IPS-18c (cell line): ENCODE data around the gene CENPU.

Source experiments
- H3K4me3 ChIP-seq: 2 replicates; pipeline ENCODE4 v1.7.0; 2013; ENCODE audit warnings: low read depth, mild to moderate bottlenecking, low read length, moderate library complexity; ENCODE audit not compliant: insufficient read depth
- H3K9me3 ChIP-seq: one replicate; pipeline ENCODE4 v1.6.1; 2013; ENCODE audit warnings: mild to moderate bottlenecking, low read length, moderate library complexity; ENCODE audit not compliant: control insufficient read depth, insufficient read depth

Gene CENPU

DNA sequence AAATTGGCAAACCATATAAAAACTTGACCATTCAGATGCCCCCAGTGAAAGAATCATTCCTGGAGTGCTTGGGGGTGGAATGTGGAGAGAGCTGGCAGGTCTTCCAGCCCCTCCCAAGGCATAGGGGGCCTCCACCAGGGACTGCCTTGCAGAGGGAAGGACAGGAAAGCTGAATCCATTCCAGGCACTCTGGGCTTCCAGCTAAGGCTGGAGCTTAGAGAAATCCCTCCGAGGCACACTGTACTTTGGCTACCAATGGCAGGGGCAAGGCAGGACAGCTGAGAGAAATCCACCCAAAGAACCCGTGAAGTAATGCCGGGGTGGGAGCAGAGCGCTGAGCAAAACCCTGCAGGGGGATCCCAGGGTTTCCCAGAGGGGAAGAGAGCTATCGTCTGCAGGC, 4.0 kb downstream of the CENPU start:
- Histone ChIP-seq H3K9me3 (no peaks in the 10 kb centered on the region), H3K4me3 (no peak overlapping the region)

DNA sequence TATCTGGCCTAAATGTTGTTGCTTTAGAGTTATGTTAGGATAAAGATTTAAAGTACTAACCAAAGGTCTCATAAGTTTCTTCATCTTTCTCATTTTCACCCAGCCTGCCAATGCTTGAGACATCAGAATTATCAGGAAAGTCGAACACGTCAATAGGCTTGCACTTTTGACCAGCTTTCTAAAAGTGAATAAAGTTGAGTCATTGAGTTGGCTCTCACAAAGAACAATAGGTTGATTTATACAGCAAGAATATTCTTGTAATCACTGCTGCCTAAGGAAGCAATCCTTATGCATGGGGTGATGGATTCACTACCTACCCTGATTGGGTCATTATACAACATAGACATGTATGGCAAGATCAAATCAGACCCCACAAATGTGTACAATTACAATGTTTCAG, 5.0 kb downstream of the CENPU start:
- H3K9me3 ChIP-seq, result no peaks in the 10 kb centered on the region

DNA sequence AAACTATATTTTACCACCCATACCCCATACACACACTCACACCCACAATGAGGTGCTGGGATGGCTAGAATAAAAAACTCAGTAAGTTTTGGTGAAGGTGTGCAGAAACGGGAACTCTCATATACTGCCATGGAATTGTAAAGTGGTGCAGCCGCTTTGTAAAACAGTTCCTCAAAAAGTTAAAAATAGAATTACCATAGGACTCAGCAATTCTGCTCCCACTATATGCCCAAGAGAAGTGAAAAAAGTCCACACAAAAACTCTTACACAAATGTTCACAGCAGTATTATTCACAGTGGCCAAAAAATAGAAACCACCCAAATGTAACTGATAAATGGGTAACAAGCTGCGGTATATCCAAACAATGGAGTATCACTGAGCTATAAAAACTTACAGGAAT, 6.5 kb downstream of the CENPU start:
- no peak overlapping the region for H3K4me3 ChIP-seq
- no peaks in the 10 kb centered on the region for H3K9me3 ChIP-seq

More for the DNA sequence above, 5.0 kb downstream of the CENPU start:
- H3K4me3 ChIP-seq, result no peak overlapping the region

DNA sequence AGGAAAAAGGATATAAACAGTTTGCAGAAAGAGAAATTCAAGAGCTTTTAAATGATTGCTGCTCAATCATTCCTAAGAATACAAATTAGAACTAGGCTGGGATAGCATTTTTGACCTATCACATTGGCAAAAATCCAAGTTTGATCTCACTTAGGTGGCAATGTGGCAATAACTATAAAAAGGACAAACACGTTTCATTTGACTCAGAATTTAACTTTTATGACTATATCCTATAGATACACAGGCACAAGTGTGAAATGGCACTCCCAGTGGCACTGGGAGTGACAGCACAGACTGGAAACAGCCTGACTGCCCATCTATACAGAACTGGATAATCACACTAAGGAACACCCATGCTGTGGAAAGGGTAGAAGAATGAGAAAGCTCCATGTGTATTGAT, 11.1 kb downstream of the CENPU start:
- Histone ChIP-seq H3K9me3 (no peaks in the 10 kb centered on the region), H3K4me3 (no peak overlapping the region)

DNA sequence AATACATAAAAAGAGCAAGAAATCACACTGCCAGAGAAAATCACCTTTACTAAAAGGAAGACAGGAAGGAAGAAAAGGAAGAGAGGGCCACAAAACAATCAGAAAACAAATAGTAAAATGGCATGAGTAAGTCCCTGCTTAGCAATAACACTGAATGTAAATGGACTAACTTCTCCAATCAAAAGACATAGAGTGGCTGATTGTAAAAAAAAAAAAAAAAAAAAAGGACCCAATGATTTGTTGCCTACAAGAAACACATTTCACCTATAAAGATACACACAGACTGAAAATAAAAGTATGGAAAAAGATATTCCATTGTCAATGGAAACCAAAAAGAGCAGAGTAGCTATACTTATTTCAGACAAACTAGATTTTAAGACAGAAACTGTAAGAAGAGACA, 12.6 kb downstream of the CENPU start:
- H3K4me3 ChIP-seq, result no peak overlapping the region
- no peaks in the 10 kb centered on the region for H3K9me3 ChIP-seq

GRCh38 chr4:184719407-184719806, 14.5 kb downstream of the CENPU start:
- no peaks in the 10 kb centered on the region for H3K9me3 ChIP-seq
- no peak overlapping the region for H3K4me3 ChIP-seq

GRCh38 chr4:184715526-184715925, 18.4 kb downstream of the CENPU start:
- no peaks in the 10 kb centered on the region for H3K9me3 ChIP-seq
- no peak overlapping the region for H3K4me3 ChIP-seq

DNA sequence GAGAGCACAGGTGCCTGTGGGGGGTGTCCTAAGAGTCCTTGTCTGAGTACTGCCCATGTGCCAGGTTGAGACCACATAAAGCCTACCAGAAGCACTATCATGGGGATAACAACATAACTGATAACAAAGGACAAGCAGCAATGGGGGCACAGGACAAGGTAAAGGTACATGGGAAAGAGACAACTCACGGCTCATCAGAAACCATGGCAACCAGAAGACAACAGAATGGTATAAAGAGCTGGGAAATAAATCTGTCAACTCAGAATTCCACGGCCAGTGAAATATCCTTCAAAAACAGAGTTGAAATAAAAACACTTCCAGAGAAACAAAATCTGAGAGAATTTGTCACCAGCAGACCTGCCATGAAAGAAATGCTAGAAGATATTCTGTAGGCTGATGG, 20.0 kb downstream of the CENPU start:
- no peaks in the 10 kb centered on the region for H3K9me3 ChIP-seq
- no peak overlapping the region for H3K4me3 ChIP-seq

DNA sequence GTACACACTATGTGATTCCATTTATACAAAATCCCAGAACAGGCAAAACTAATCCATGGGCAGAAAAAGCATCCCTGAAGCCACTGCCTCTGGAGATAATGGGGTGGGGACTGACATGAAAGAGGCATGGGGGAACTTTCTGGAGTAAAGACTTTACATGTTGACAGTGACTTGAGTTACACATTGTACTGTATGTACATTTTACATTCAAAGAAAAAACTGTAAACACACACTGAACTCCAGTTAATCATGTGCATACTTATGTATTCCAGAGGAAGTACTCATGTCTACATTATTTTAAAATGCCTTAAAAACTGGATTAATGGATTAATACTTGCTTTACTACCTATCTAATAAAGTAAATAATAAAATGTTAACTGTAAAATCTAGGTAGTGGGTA, 21.6 kb downstream of the CENPU start:
- Histone ChIP-seq H3K4me3 (no peak overlapping the region), H3K9me3 (no peaks in the 10 kb centered on the region)

GRCh38 chr4:184706453-184706852, 27.4 kb downstream of the CENPU start:
- H3K4me3 ChIP-seq, result no peak overlapping the region
- no peaks in the 10 kb centered on the region for H3K9me3 ChIP-seq

GRCh38 chr4:184705692-184706091, 28.2 kb downstream of the CENPU start:
- H3K4me3 ChIP-seq, result no peak overlapping the region
- H3K9me3 ChIP-seq, result no peaks in the 10 kb centered on the region

DNA sequence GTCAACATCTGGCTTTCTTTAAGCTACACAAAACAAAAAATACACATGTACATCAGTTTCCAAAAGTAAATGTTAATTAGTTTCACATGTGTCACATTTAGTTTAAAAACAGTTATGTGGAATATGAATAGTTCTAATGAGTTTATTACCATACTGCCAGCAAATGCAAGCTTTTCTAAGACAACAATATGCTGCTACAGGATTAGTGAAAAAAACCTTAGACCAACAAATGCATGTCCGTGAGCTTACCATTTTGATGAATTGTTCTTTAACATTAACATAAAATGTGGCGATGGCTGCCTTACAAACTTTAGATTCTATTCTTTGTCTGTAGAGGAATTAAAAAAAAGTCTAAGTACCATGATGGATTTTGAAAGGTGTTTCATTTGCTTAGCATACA, 31.8 kb downstream of the CENPU start:
- H3K4me3 ChIP-seq, result no peak overlapping the region

GRCh38 chr4:184699941-184700340, 34.0 kb downstream of the CENPU start:
- Histone ChIP-seq H3K4me3 (no peak overlapping the region), H3K9me3 (no peaks in the 10 kb centered on the region)

More for the DNA sequence above, 31.8 kb downstream of the CENPU start:
- no peaks in the 10 kb centered on the region for H3K9me3 ChIP-seq

GRCh38 chr4:184697956-184698355, 35.9 kb downstream of the CENPU start:
- Histone ChIP-seq H3K9me3 (no peaks in the 10 kb centered on the region), H3K4me3 (no peak overlapping the region)

DNA sequence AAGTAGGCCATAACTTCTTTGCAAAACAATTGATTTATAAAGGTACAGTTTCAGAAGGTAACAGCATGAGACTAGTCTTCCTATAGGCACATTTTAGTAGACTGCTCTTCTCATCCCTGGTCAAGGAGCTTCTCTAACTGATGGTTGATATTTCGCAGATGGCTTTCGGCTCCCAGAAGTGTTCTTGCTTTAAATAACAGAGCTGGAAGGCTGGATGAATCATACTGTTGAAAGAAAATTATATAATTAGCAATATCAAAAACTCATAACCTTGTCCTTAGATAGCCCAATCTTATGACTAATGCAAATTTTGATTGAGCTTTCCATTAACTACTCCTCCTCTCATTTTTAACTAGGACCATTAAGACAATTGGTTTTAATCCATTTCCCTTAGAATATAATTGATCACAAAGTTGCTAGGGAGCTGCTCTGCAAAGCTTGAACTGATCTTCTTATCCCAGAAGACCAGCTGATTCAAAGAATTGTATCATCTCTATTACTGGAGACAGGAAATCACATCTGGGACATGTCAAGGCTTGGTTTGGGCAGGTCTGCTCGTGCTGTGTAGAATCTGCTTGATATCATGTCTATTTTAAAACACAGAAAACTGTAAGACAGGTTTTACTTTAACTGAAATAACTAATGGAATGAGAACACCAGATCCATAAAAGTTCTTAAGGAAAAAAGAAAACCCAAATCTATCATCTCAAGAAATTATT, 38.6 kb downstream of the CENPU start:
- H3K4me3 ChIP-seq, result no peak overlapping the region

GRCh38 chr4:184694412-184694956, 39.4 kb downstream of the CENPU start:
- Histone ChIP-seq H3K9me3 (no peaks in the 10 kb centered on the region), H3K4me3 (no peak overlapping the region)

More for the DNA sequence above, 38.6 kb downstream of the CENPU start:
- H3K9me3 ChIP-seq, result no peaks in the 10 kb centered on the region

DNA sequence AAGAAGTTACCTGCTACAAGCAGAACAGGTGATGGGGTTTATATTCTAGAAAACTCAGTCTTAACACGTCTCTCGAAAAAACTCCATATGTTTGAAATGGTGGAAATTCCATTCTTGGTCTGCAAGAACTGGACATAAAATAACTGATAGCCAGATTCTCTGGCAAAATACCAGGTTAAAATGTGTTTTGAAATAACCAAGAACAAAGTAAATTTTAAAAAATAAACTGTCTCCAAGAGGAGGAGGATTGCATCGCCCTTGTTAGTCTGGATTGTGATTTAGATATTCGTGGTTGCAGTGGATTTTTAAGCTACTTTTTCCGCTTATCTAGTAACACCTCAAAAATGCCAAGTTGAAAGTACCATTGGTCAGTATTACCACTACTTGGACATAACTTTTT, 40.8 kb downstream of the CENPU start:
- Histone ChIP-seq H3K9me3 (no peaks in the 10 kb centered on the region), H3K4me3 (no peak overlapping the region)

DNA sequence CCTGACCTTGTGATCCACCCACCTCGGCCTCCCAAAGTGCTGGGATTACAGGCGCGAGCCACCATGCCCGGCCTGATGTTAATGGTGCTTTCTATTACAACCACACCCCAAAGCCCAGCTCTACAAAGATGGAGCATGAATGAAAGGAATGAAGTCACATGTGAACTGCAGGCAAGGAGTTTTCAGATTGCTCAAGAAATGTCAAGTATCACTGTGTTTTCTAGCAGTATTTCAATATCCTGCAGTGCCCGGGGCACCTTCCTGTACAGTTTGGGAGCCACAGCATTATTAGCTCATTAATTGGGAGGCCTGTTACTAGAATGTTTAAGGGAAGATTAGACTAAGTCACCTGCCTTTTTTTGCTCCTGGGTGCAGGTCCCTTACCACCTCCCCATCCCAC, 44.2 kb downstream of the CENPU start:
- Histone ChIP-seq H3K9me3 (no peaks in the 10 kb centered on the region), H3K4me3 (no peak overlapping the region)

DNA sequence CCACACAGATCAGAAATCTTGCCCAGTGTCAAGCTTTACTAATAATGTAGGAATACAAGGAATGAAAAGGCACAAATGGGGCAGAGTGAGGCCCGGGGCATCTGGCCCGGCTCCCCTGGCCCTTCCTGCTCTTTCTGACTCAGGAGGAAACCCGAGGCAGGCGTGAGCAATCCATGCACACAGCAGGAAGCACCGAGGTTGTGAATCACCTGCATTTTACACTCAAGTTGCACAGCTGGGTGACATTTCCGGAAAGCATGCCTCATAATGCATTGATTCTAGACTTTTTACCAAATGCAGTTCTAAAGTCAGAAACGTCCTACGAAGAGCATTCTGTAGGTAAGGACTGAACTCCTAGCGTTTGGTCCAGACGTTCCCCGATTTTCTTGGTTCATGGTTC, 45.4 kb downstream of the CENPU start:
- H3K4me3 ChIP-seq, result no peak overlapping the region
- H3K9me3 ChIP-seq, result no peaks in the 10 kb centered on the region
